ENCODE data around the gene PCYT1A. TPM values are rescaled to one million over a fixed set of nuclear protein-coding genes. Genes with fewer than 3 reads are reported as not detected.

PCYT1A gene
- total RNA-seq, 1 donor from 2014 or later: 74.4 TPM

DNA sequence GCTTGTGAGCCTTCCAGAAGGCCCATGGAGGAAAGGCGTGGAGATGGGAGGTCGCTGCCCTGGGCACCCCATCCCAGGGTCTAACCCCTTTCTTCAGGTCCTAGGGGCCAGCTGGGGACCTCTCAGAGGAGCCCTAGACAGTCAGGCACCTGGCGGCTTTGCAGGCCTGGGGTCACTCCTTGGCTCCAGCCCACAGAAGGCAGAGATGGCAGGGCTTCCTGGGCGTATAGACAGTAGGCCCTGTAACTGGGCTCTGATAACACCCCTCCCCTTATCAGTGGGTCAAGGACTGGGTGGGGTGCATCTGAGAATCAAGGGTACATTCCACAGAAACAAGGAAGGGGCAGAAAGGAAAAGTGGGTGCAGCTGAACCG is 93.0 kb downstream of the PCYT1A start:
- TF ChIP-seq, protein P1, sequence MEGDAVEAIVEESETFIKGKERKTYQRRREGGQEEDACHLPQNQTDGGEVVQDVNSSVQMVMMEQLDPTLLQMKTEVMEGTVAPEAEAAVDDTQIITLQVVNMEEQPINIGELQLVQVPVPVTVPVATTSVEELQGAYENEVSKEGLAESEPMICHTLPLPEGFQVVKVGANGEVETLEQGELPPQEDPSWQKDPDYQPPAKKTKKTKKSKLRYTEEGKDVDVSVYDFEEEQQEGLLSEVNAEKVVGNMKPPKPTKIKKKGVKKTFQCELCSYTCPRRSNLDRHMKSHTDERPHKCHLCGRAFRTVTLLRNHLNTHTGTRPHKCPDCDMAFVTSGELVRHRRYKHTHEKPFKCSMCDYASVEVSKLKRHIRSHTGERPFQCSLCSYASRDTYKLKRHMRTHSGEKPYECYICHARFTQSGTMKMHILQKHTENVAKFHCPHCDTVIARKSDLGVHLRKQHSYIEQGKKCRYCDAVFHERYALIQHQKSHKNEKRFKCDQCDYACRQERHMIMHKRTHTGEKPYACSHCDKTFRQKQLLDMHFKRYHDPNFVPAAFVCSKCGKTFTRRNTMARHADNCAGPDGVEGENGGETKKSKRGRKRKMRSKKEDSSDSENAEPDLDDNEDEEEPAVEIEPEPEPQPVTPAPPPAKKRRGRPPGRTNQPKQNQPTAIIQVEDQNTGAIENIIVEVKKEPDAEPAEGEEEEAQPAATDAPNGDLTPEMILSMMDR (IDR thresholded peaks at IDR 0.05): no peak
- Mint-ChIP-seq H3K36me3 (ENCODE audit: low read depth) (no peaks in the 10 kb centered on the region), H3K4me1 (ENCODE audit: low read depth) (no peaks in the 10 kb centered on the region), H3K4me3 (ENCODE audit: unreplicated experiment) (no peak overlapping the region), H3K27ac (ENCODE audit: unreplicated experiment) (no peak overlapping the region), H3K9me3 (ENCODE audit: low read depth) (no peaks in the 10 kb centered on the region), H3K27me3 (ENCODE audit: low read depth) (no peaks in the 10 kb centered on the region)
- DNase-seq (ENCODE audit: low spot score): no peak

DNA sequence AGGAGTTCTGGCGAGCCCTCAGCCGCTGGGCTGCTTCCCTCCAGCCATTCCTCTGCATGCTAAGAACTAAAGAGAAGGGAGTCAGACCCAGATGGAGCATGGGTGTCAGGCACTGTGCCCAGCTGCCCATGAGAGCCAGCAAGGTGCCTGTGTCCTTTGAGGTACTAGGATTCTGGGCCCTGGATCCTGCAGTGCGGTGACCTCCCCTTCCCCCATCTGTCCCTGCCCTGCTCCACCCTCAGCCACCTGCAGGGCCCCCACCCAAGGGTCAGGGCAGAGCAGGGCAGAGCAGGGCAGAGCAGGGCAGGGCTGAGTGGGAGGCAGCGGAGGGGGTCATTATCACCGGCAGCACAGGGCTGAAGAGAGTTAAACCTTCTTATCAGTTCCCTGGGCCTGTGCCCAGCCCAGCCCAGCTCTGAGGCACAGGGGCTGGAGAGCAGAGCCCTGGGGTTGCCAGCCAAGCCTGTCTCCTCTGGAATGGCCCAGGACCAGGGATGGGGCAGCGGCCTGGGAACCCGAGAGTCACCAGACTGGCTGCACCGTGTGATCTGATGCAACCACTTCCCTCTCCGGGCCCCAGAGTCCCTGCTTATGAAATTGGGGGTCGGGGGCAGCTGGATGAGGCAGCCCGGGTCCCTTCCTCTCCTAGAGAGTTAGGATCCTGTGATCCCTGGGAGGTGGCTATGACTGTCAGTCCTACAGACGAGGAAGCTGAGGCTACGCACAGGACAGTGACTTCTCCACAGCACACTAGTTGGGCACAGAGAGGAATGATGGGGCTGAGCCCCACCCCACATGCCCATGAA is 93.6 kb downstream of the PCYT1A start:
- Mint-ChIP-seq H3K4me1 (ENCODE audit: low read depth) (no peaks in the 10 kb centered on the region), H3K36me3 (ENCODE audit: low read depth) (no peaks in the 10 kb centered on the region), H3K9me3 (ENCODE audit: low read depth) (no peaks in the 10 kb centered on the region), H3K4me3 (ENCODE audit: unreplicated experiment) (no peak overlapping the region), H3K27me3 (ENCODE audit: low read depth) (no peaks in the 10 kb centered on the region), H3K27ac (ENCODE audit: unreplicated experiment) (no peak overlapping the region)
- TF ChIP-seq, protein P1 (IDR thresholded peaks at IDR 0.05): no peak
- DNase-seq (ENCODE audit: low spot score): no peak

DNA sequence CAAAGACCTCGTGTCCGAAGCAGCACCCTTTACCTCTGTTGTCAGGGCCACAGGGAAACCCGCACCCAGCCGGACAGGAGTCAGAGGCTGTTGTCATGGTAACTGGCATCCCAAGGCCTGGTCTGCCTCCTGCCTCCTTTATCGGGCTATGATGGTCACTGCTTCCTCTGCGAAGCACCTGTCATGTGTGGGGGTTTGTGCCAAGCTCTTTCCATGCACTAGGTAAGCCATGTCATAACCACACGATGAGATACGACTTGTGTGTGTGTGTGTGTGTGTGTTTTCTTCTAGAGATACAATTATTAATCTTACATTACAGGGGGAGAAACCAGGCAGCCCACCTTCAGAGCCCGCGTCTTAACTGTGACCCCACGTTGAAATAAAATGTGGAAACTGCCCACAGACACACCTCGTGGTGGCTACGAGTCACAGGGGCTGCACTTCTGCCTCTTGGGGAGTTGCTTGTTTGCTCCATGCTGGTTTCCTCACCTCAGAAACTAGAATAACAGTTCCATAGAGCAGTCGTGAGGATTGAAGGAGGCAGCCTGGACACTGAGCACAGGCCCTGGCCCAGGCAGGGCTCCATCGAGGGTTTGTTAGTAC is 94.3 kb downstream of the PCYT1A start:
- H3K27me3 Mint-ChIP-seq (ENCODE audit: low read depth): no peaks in the 10 kb centered on the region
- no peaks in the 10 kb centered on the region for H3K36me3 Mint-ChIP-seq (ENCODE audit: low read depth)
- H3K4me3 Mint-ChIP-seq (ENCODE audit: unreplicated experiment): no peak overlapping the region
- no peaks in the 10 kb centered on the region for H3K4me1 Mint-ChIP-seq (ENCODE audit: low read depth)
- no peak overlapping the region for H3K27ac Mint-ChIP-seq (ENCODE audit: unreplicated experiment)
- no peak for DNase-seq (ENCODE audit: low spot score)
- H3K9me3 Mint-ChIP-seq (ENCODE audit: low read depth): no peaks in the 10 kb centered on the region
- TF ChIP-seq, protein P1 (IDR thresholded peaks at IDR 0.05): no peak

DNA sequence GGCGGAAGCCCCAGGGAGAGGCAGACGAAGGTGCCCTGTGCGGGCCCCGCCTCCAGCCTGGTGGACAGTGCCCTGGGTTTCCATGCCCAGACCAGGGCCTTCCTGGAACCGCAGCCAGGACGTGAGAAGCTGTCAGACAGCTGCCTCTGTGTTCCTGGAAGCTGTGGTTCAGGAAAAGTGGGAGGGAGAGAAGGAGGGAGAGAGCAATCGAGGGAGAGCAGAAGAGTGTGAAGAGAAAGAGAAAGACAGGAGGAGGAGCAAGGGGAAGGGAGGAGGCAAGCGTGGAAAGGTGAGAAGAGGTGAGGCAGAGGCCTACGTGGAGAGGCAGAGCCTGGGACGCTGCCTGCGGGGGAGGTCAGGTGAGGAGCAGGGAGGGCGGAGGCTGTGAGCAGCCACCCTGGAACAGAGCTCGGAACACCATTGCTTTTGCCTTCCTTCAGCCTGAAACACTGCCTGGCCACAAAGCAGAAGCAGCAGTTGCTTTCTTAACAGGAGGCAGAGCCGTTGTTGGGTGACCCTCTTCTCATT is 94.9 kb downstream of the PCYT1A start:
- Mint-ChIP-seq H3K27ac (ENCODE audit: unreplicated experiment) (no peak overlapping the region), H3K27me3 (ENCODE audit: low read depth) (no peaks in the 10 kb centered on the region), H3K36me3 (ENCODE audit: low read depth) (no peaks in the 10 kb centered on the region), H3K9me3 (ENCODE audit: low read depth) (no peaks in the 10 kb centered on the region), H3K4me1 (ENCODE audit: low read depth) (no peaks in the 10 kb centered on the region), H3K4me3 (ENCODE audit: unreplicated experiment) (no peak overlapping the region)
- no peak for DNase-seq (ENCODE audit: low spot score)
- TF ChIP-seq, protein P1 (IDR thresholded peaks at IDR 0.05): no peak

DNA sequence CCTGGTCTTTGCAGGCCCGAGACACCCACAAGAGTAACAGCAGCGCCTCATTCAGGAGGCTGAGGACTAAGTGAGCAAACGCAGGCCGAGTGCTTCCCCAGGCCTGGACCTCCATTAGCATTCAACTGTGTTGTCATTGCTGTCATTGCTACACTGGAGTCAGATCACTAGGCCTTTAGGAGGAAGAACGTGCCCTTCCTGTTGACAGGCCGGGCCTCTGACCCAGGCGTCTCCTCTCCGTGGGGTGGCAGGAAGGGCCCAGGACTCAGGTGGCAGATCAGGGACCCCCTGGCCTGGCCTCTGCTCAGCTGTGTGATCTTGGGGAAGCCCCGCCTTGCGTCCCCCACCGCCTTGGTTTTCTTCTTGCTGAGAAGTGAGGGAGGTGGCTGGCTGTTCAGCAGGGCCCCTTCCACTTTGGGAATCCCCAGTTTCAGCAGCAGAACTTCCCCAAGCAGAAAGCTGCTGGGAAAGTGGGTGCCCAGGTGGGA is 95.4 kb downstream of the PCYT1A start:
- no peak for DNase-seq (ENCODE audit: low spot score)
- no peak overlapping the region for H3K27ac Mint-ChIP-seq (ENCODE audit: unreplicated experiment)
- TF ChIP-seq, protein P1 (IDR thresholded peaks at IDR 0.05): peak; percentile 19
- H3K4me1 Mint-ChIP-seq (ENCODE audit: low read depth): no peaks in the 10 kb centered on the region
- no peaks in the 10 kb centered on the region for H3K36me3 Mint-ChIP-seq (ENCODE audit: low read depth)
- no peaks in the 10 kb centered on the region for H3K27me3 Mint-ChIP-seq (ENCODE audit: low read depth)
- H3K4me3 Mint-ChIP-seq (ENCODE audit: unreplicated experiment): no peak overlapping the region
- H3K9me3 Mint-ChIP-seq (ENCODE audit: low read depth): no peaks in the 10 kb centered on the region

Data from chondrocyte (in vitro differentiated cells).